ENCODE results near the gene TSNAXIP1.

- TF ChIP-seq CTCF (IDR thresholded peaks at IDR 0.05) (peak in 1 of 6 experiments; percentile 18), POLR2A (IDR thresholded peaks at IDR 0.05) (no peak)
These were observed 526 bp downstream of the TSNAXIP1 start for GRCh38 chr16:67807148-67807682.
